ENCODE measurements around the gene PRRT1B. TPM values are rescaled to one million over a fixed set of nuclear protein-coding genes. Genes with fewer than 3 reads are reported as not detected.

Gene PRRT1B
- total RNA-seq, 1 donor from 2014 or later, result not detected

DNA sequence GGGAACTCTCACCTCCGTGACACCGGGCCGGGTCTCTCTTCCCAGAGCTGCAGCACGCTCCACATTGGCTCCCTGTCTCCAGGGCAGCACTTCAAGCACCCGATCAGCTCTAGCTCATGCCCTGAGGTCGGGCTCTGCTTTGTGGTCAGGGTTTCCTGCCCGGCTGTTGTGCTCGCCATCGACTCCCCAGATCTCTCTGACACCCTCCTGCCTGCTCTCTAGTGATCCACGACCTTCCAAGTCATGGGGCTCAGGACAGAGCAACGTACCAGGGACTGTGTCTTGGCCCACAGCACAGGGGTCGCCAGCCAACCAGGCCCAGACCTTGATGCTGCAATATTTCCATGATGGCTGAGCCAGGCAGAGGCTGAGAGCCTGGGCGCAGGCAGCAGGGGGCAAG is 45.1 kb downstream of the PRRT1B start:
- Histone ChIP-seq H3K36me3 (peaks cover 36 to 75% of the 10 kb centered on the region in 2 donors), H3K4me1 (no peaks in the 10 kb centered on the region), H3K9me3 (no peaks in the 10 kb centered on the region), H3K27me3 (no peaks in the 10 kb centered on the region), H3K4me3 (no peak overlapping the region), H3K27ac (no peak overlapping the region)
- TF ChIP-seq CTCF (IDR thresholded peaks at IDR 0.05), result no peak
- no peak for DNase-seq (ENCODE audit: low spot score in 2 of 2)
- intact Hi-C loops (cut with DNase I), result loop anchor here (5.0 kb wide), 1 partner anchor 47 kb away; no protein-coding TSS in a partner anchor

- H3K27ac ChIP-seq, result no peak overlapping the region
- TF ChIP-seq CTCF (IDR thresholded peaks at IDR 0.05), result peak; percentile 70 to 91 (median 82)
Measured at GRCh38 chr9:131590907-131591844, 45.9 kb downstream of the PRRT1B start.

GRCh38 chr9:131591845-131592208 is 46.5 kb downstream of the PRRT1B start:
- intact Hi-C loops (cut with DNase I), result loop anchor here (1.0 to 5.0 kb wide), 2 partner anchors 45 to 148 kb away; partner anchors contain the start of gene RAPGEF1
- Histone ChIP-seq H3K36me3 (peaks cover 36 to 83% of the 10 kb centered on the region in 2 donors), H3K27ac (no peak overlapping the region), H3K9me3 (no peaks in the 10 kb centered on the region), H3K27me3 (no peaks in the 10 kb centered on the region), H3K4me3 (no peak overlapping the region), H3K4me1 (no peaks in the 10 kb centered on the region)
- DNase-seq (ENCODE audit: low spot score in 2 of 2), result no peak
- TF ChIP-seq CTCF (IDR thresholded peaks at IDR 0.05), result no peak

More at GRCh38 chr9:131590907-131591844, 45.9 kb downstream of the PRRT1B start:
- H3K9me3 ChIP-seq, result no peaks in the 10 kb centered on the region
- peak; percentile 37 to 88 for DNase-seq (ENCODE audit: low spot score in 2 of 2)
- no peaks in the 10 kb centered on the region for H3K4me1 ChIP-seq
- peaks cover 31 to 77% of the 10 kb centered on the region in 2 donors for H3K36me3 ChIP-seq
- intact Hi-C loops (cut with DNase I), result loop anchor here (5.0 kb wide), 1 partner anchor 46 kb away; no protein-coding TSS in a partner anchor
- H3K27me3 ChIP-seq, result no peaks in the 10 kb centered on the region
- no peak overlapping the region for H3K4me3 ChIP-seq

GRCh38 chr9:131593091-131593820 is 47.9 kb downstream of the PRRT1B start:
- peaks cover 37 to 86% of the 10 kb centered on the region in 2 donors for H3K36me3 ChIP-seq
- DNase-seq (ENCODE audit: low spot score in 2 of 2), result no peak
- no peaks in the 10 kb centered on the region for H3K4me1 ChIP-seq
- TF ChIP-seq CTCF (IDR thresholded peaks at IDR 0.05), result no peak
- H3K27me3 ChIP-seq, result no peaks in the 10 kb centered on the region
- H3K4me3 ChIP-seq, result no peak overlapping the region
- H3K27ac ChIP-seq, result no peak overlapping the region
- H3K9me3 ChIP-seq, result no peaks in the 10 kb centered on the region
- intact Hi-C loops (cut with DNase I), result loop anchor here (5.0 kb wide), 1 partner anchor 44 kb away; no protein-coding TSS in a partner anchor

DNA sequence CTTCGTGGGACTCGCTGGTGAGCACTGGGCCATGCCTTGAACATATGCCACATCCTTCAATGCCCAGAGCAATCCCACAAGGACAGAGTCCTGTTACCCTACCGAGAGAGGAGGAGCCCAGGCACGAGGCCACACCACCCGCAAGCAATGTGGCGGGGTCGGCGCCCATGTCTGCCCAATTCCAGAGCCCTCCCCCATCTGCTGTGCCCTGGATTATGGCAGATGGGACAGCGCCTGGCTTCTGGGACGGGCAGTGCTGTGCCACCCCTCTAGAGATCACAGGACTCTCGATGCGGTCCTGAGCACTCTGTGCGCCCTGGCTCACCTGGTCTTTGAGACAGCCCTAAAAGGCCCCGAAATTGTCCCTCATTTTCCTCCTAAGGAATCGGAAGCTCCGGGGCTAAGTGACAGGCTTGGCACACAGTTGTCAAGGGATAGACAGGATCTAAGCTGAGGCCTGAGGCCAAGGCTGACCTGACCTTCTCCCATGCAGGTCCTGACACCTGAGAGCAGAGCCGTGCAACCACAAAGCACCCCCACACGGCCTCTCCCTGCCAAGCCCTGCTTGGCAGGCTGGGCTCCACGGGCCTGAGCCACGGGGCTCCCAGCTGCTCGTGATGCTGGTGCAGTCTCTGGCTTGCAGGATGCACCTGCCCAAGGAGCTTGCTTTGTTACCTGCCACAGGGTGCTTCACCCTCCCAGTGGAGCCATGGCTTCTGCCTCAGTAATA is 48.8 kb downstream of the PRRT1B start:
- H3K27ac ChIP-seq, result no peak overlapping the region
- H3K9me3 ChIP-seq, result no peaks in the 10 kb centered on the region
- peaks cover 29 to 86% of the 10 kb centered on the region in 2 donors for H3K36me3 ChIP-seq
- no peak overlapping the region for H3K4me3 ChIP-seq
- intact Hi-C loops (cut with DNase I), result loop anchor here (5.0 kb wide), 1 partner anchor 43 kb away; no protein-coding TSS in a partner anchor
- TF ChIP-seq CTCF (IDR thresholded peaks at IDR 0.05), result no peak
- no peak for DNase-seq (ENCODE audit: low spot score in 2 of 2)
- H3K27me3 ChIP-seq, result no peaks in the 10 kb centered on the region
- H3K4me1 ChIP-seq, result no peaks in the 10 kb centered on the region
